LNCaP clone FGC (cell line): ENCODE measurements around the gene IL31.

Experiments used
- DNase-seq: peaks from one replicate; pipeline ENCODE4 v3.0.0-alpha.2; 2011; ENCODE audit warnings: low read depth
- H3K4me3 ChIP-seq: 2 replicates; pipeline ENCODE4 v1.5.1; 2011; ENCODE audit warnings: mild to moderate bottlenecking, low read depth, low read length, control low read depth
- CTCF ChIP-seq: IDR thresholded peaks from 2 replicates; pipeline ENCODE4 v1.5.1; 2012; ENCODE audit warnings: mild to moderate bottlenecking; ENCODE audit not compliant: control insufficient read depth, insufficient read depth; ENCODE audit errors: extremely low read depth

The IL31 gene

GRCh38 chr12:122129131-122129530, 44.9 kb downstream of the IL31 start:
- no peak for TF ChIP-seq CTCF
- DNase-seq = no peak
- H3K4me3 ChIP-seq = no peak overlapping the region

GRCh38 chr12:122128481-122128880, 45.5 kb downstream of the IL31 start:
- TF ChIP-seq CTCF = no peak
- no peak for DNase-seq
- H3K4me3 ChIP-seq = no peak overlapping the region

GRCh38 chr12:122127839-122128238, 46.2 kb downstream of the IL31 start:
- no peak for TF ChIP-seq CTCF
- no peak for DNase-seq
- H3K4me3 ChIP-seq = no peak overlapping the region

- peak; percentile 73 for TF ChIP-seq CTCF
- no peak for DNase-seq
- no peak overlapping the region for H3K4me3 ChIP-seq
Measured at GRCh38 chr12:122126713-122127597, 47.1 kb downstream of the IL31 start.

GRCh38 chr12:122126342-122126635, 47.7 kb downstream of the IL31 start:
- H3K4me3 ChIP-seq = no peak overlapping the region
- no peak for TF ChIP-seq CTCF

GRCh38 chr12:122125452-122126341, 48.3 kb downstream of the IL31 start:
- no peak for DNase-seq
- H3K4me3 ChIP-seq = no peak overlapping the region
- no peak for TF ChIP-seq CTCF

More at GRCh38 chr12:122126342-122126635, 47.7 kb downstream of the IL31 start:
- DNase-seq = no peak
